HEK293 (cell line): ENCODE data around the gene DNAJA3.

ENCODE experiments used
- CTCF ChIA-PET: fragments of 350-600 bp; formaldehyde crosslinking; extraction: SDS; loops from one replicate; lab custom pipeline; 2021; ENCODE audit warnings: antibody characterized with exemption; lab: Yijun Ruan, JAX
- POLR2A ChIA-PET: fragments of 300-600 bp; formaldehyde crosslinking; extraction: SDS; loops from one replicate; lab custom pipeline; 2020; ENCODE audit warnings: antibody characterized with exemption, inconsistent platforms; lab: Yijun Ruan, JAX
- H3K27ac ChIP-seq: fragments of 200-500 bp; sonication (Bioruptor generic); 2 replicates; pipeline ENCODE4 v1.5.1; 2014; ENCODE audit warnings: low read depth, low read length, control low read depth, inconsistent platforms; ENCODE audit errors: extremely low read depth
- H3K36me3 ChIP-seq, 2 experiments: fragments of 200-500 bp in 1 of 2; sonication (Bioruptor generic) in 1 of 2; 1 replicate in 1 of 2; 2 replicates in 1 of 2; pipeline ENCODE4 v1.5.1; 2014 to 2017; ENCODE audit warnings: inconsistent platforms in 2 of 2, low read length in 2 of 2; ENCODE audit not compliant: control insufficient read depth in 2 of 2, insufficient read depth in 1 of 2
- H3K4me1 ChIP-seq: fragments of 200-500 bp; sonication (Bioruptor generic); 2 replicates; pipeline ENCODE4 v1.5.1; 2014; ENCODE audit warnings: mild to moderate bottlenecking, low read length, inconsistent platforms; ENCODE audit not compliant: control insufficient read depth, insufficient read depth
- H3K4me3 ChIP-seq: 2 replicates; pipeline ENCODE4 v1.5.1; 2011; ENCODE audit warnings: low read depth, mild to moderate bottlenecking, control low read depth, low read length, moderate library complexity
- H3K9me3 ChIP-seq: fragments of 200-500 bp; sonication (Bioruptor generic); 2 replicates; pipeline ENCODE4 v1.5.1; 2014; ENCODE audit warnings: low read depth, low read length, inconsistent platforms; ENCODE audit not compliant: control insufficient read depth, insufficient read depth
- FEZF1 ChIP-seq: fragments of 450-650 bp; formaldehyde crosslinking; IDR thresholded peaks from 2 replicates; pipeline ENCODE4 v1.5.1; 2016; ENCODE audit warnings: missing biosample characterization, missing genetic modification characterization
- GFI1B ChIP-seq: fragments of 450-650 bp; formaldehyde crosslinking; IDR thresholded peaks from 2 replicates; pipeline ENCODE4 v1.5.1; 2016; ENCODE audit warnings: missing biosample characterization, missing genetic modification characterization
- MZF1 ChIP-seq: fragments of 450-650 bp; formaldehyde crosslinking; IDR thresholded peaks from 2 replicates; pipeline ENCODE4 v1.5.1; 2017; ENCODE audit warnings: missing biosample characterization, missing genetic modification characterization, borderline replicate concordance
- SCRT2 ChIP-seq: fragments of 450-650 bp; formaldehyde crosslinking; IDR thresholded peaks from 2 replicates; pipeline ENCODE4 v1.5.1; 2016; ENCODE audit warnings: missing biosample characterization, missing genetic modification characterization
- SP2 ChIP-seq: fragments of 450-650 bp; formaldehyde crosslinking; IDR thresholded peaks from 2 replicates; pipeline ENCODE4 v1.5.1; 2016; ENCODE audit warnings: missing biosample characterization, missing genetic modification characterization
- SP3 ChIP-seq: fragments of 450-650 bp; formaldehyde crosslinking; IDR thresholded peaks from 2 replicates; pipeline ENCODE4 v1.5.1; 2016; ENCODE audit warnings: missing biosample characterization, missing genetic modification characterization
- ZBTB10 ChIP-seq: fragments of 450-650 bp; formaldehyde crosslinking; IDR thresholded peaks from 2 replicates; pipeline ENCODE4 v1.5.1; 2016; ENCODE audit warnings: missing biosample characterization, missing genetic modification characterization
- ZBTB49 ChIP-seq: fragments of 450-650 bp; formaldehyde crosslinking; IDR thresholded peaks from 2 replicates; pipeline ENCODE4 v1.5.1; 2016; ENCODE audit warnings: missing biosample characterization, missing genetic modification characterization, low read depth
- ZBTB7A ChIP-seq: fragments of 450-650 bp; formaldehyde crosslinking; IDR thresholded peaks from 2 replicates; pipeline ENCODE4 v1.5.1; 2016; ENCODE audit warnings: low read depth, missing biosample characterization, missing genetic modification characterization
- ZIC2 ChIP-seq: fragments of 450-650 bp; formaldehyde crosslinking; IDR thresholded peaks from 2 replicates; pipeline ENCODE4 v1.5.1; 2016; ENCODE audit warnings: missing biosample characterization, missing genetic modification characterization
- ZNF10 ChIP-seq: fragments of 450-650 bp; formaldehyde crosslinking; IDR thresholded peaks from 2 replicates; pipeline ENCODE4 v1.5.1; 2017; ENCODE audit warnings: missing biosample characterization, missing genetic modification characterization
- ZNF133 ChIP-seq: fragments of 450-650 bp; formaldehyde crosslinking; IDR thresholded peaks from 2 replicates; pipeline ENCODE4 v1.5.1; 2016; ENCODE audit warnings: missing biosample characterization, missing genetic modification characterization
- ZNF146 ChIP-seq: fragments of 450-650 bp; formaldehyde crosslinking; IDR thresholded peaks from 2 replicates; pipeline ENCODE4 v1.5.1; 2016; ENCODE audit warnings: missing biosample characterization, missing genetic modification characterization
- ZNF184 ChIP-seq: fragments of 450-650 bp; IDR thresholded peaks from 2 replicates; pipeline ENCODE4 v1.5.1; 2018; ENCODE audit warnings: missing biosample characterization, mild to moderate bottlenecking, missing genetic modification characterization
- ZNF2 ChIP-seq: fragments of 450-650 bp; formaldehyde crosslinking; IDR thresholded peaks from 2 replicates; pipeline ENCODE4 v1.5.1; 2016; ENCODE audit warnings: missing biosample characterization, missing genetic modification characterization
- ZNF24 ChIP-seq: fragments of 450-650 bp; formaldehyde crosslinking; IDR thresholded peaks from 2 replicates; pipeline ENCODE4 v1.5.1; 2016; ENCODE audit warnings: missing biosample characterization, missing genetic modification characterization
- ZNF37A ChIP-seq: fragments of 450-650 bp; IDR thresholded peaks from 2 replicates; pipeline ENCODE4 v1.5.1; 2018; ENCODE audit warnings: missing biosample characterization, missing genetic modification characterization
- ZNF398 ChIP-seq: fragments of 450-650 bp; formaldehyde crosslinking; IDR thresholded peaks from 2 replicates; pipeline ENCODE4 v1.5.1; 2017; ENCODE audit warnings: missing biosample characterization, missing genetic modification characterization
- ZNF416 ChIP-seq: fragments of 450-650 bp; formaldehyde crosslinking; IDR thresholded peaks from 2 replicates; pipeline ENCODE4 v1.5.1; 2016; ENCODE audit warnings: missing biosample characterization, missing genetic modification characterization
- ZNF449 ChIP-seq: fragments of 450-650 bp; formaldehyde crosslinking; IDR thresholded peaks from 2 replicates; pipeline ENCODE4 v1.5.1; 2017; ENCODE audit warnings: missing biosample characterization, mild to moderate bottlenecking, missing genetic modification characterization, moderate library complexity
- ZNF513 ChIP-seq: fragments of 450-650 bp; IDR thresholded peaks from 2 replicates; pipeline ENCODE4 v1.5.1; 2018; ENCODE audit warnings: missing biosample characterization, missing genetic modification characterization
- ZNF585B ChIP-seq: fragments of 450-650 bp; formaldehyde crosslinking; IDR thresholded peaks from 2 replicates; pipeline ENCODE4 v1.5.1; 2016; ENCODE audit warnings: missing biosample characterization, missing genetic modification characterization
- ZNF600 ChIP-seq: fragments of 450-650 bp; formaldehyde crosslinking; IDR thresholded peaks from 2 replicates; pipeline ENCODE4 v1.5.1; 2016; ENCODE audit warnings: missing biosample characterization, missing genetic modification characterization
- ZNF658 ChIP-seq: fragments of 450-650 bp; formaldehyde crosslinking; IDR thresholded peaks from 2 replicates; pipeline ENCODE4; 2016; ENCODE audit warnings: missing biosample characterization, missing genetic modification characterization
- ZNF791 ChIP-seq: fragments of 450-650 bp; formaldehyde crosslinking; IDR thresholded peaks from 2 replicates; pipeline ENCODE4 v1.5.1; 2016; ENCODE audit warnings: missing biosample characterization, missing genetic modification characterization
- ZNF792 ChIP-seq: fragments of 450-650 bp; formaldehyde crosslinking; IDR thresholded peaks from 2 replicates; pipeline ENCODE4 v1.5.1; 2016; ENCODE audit warnings: missing biosample characterization, missing genetic modification characterization
- ZSCAN30 ChIP-seq: fragments of 450-650 bp; IDR thresholded peaks from 2 replicates; pipeline ENCODE4 v1.5.1; 2018; ENCODE audit warnings: missing biosample characterization, mild to moderate bottlenecking, missing genetic modification characterization, moderate library complexity
- ZSCAN4 ChIP-seq: fragments of 450-650 bp; formaldehyde crosslinking; IDR thresholded peaks from 2 replicates; pipeline ENCODE4 v1.5.1; 2017; ENCODE audit warnings: missing biosample characterization, missing genetic modification characterization

The DNAJA3 gene

GRCh38 chr16:4404247-4404966 lies 21.3 kb upstream of the DNAJA3 start:
- CTCF ChIA-PET, result interaction anchor here (0.6 to 7.4 kb wide), 41 partner anchors 9 to 1271 kb away, joined by 3 to 135 read pairs (median 5); partner anchors contain the start of genes CORO7 and PAM16
- TF ChIP-seq ZNF133 (tag by site-specific recombination) (no peak), ZNF658 (no peak), SP3 (tag by site-specific recombination) (0 out of 2 replicates have a peak, but pooled peaks have one; percentile 34), ZNF585B (tag by site-specific recombination) (no peak), GFI1B (tag by site-specific recombination) (no peak), ZNF24 (no peak), ZNF449 (tag by site-specific recombination) (no peak), ZNF416 (tag by site-specific recombination) (no peak), ZNF600 (tag by site-specific recombination) (no peak; the same call in 1 of the 2 replicates), FEZF1 (no peak), ZNF791 (tag by site-specific recombination) (no peak), ZBTB10 (tag by site-specific recombination) (no peak), ZNF398 (tag by site-specific recombination) (no peak), ZNF37A (tag by site-specific recombination) (no peak), ZBTB7A (tag by site-specific recombination) (no peak), SCRT2 (peak; percentile 44; the same call in 1 of the 2 replicates), ZIC2 (tag by site-specific recombination) (peak; percentile 64), ZNF146 (tag by site-specific recombination) (no peak), ZSCAN30 (no peak), ZSCAN4 (tag by site-specific recombination) (no peak), ZBTB49 (tag by site-specific recombination) (no peak), ZNF792 (tag by site-specific recombination) (no peak), ZNF513 (tag by site-specific recombination) (no peak), MZF1 (tag by site-specific recombination) (no peak), ZNF2 (tag by site-specific recombination) (peak; percentile 79), ZNF10 (tag by site-specific recombination) (no peak), ZNF184 (tag by site-specific recombination) (no peak), SP2 (tag by site-specific recombination) (0 out of 2 replicates have a peak, but pooled peaks have one; percentile 22)

More at GRCh38 chr16:4404247-4404966, 21.3 kb upstream of the DNAJA3 start:
- no peak overlapping the region for H3K27ac ChIP-seq
- no peaks in the 10 kb centered on the region for H3K9me3 ChIP-seq
- H3K36me3 ChIP-seq, result peaks cover 5 to 68% of the 10 kb centered on the region in 2 experiments; a peak in 2 of 3 replicates
- POLR2A ChIA-PET, result interaction anchor here (0.9 to 1.7 kb wide), 4 partner anchors 9 to 33 kb away, joined by 3 to 6 read pairs (median 3); no protein-coding TSS in a partner anchor
- no peak overlapping the region for H3K4me3 ChIP-seq
- H3K4me1 ChIP-seq, result no peaks in the 10 kb centered on the region
